ENCODE data around the gene DHX8. TPM values are rescaled to one million over a fixed set of nuclear protein-coding genes. Genes with fewer than 3 reads are reported as not detected.
A peak's percentile ranks its signal among the peaks of the same experiment; 100 is the strongest.

DHX8 gene
- total and polyA plus RNA-seq, 2 of the 8 experiments (the other 6 are each of a cell fraction or from before 2014, with no cell fraction given) = 30.5 to 59.4 TPM

GRCh38 chr17:43545383-43545632 is 61.5 kb downstream of the DHX8 start:
- peak overlapping the region; percentile 31 for H4K8ac ChIP-seq (ENCODE audit: extremely low read depth, insufficient read depth, low read length)
- no peak overlapping the region for H2AK5ac ChIP-seq (ENCODE audit: low read depth, low read length)
- peaks cover 2 to 3% of the 10 kb centered on the region in 2 experiments for H4K20me1 ChIP-seq (replicated peaks in 1 of 2; ENCODE audit: control insufficient read depth in 1 of 2, insufficient read depth in 2 of 2, low read length in 2 of 2)
- POLR2A ChIA-PET (ENCODE audit: partially characterized antibody) = interaction anchor here (0.7 to 12.8 kb wide), 6 partner anchors 9 to 100 kb away, joined by 3 to 345 read pairs (median 8); no protein-coding TSS in a partner anchor
- no peak overlapping the region for H3K14ac ChIP-seq (ENCODE audit: insufficient read length)
- H2BK12ac ChIP-seq (ENCODE audit: low read depth, low read length) = no peak overlapping the region; the same call in 1 of the 2 replicates
- FAIRE-seq = no peak
- no peaks in the 10 kb centered on the region for H3K9me3 ChIP-seq (ENCODE audit: insufficient read depth in 2 of 2, low read depth in 1 of 2, low read length in 1 of 2)
- H3K4ac ChIP-seq (replicated peaks; ENCODE audit: insufficient read length, low read depth, low read length) = no peak overlapping the region
- H3K4me1 ChIP-seq (replicated peaks in 1 of 4; ENCODE audit: control insufficient read depth in 3 of 4, insufficient read depth in 4 of 4, low read length in 3 of 4) = peaks cover 31 to 46% (median 40%) of the 10 kb centered on the region in 4 experiments
- H3K9ac ChIP-seq (replicated peaks in 1 of 4; ENCODE audit: extremely low read depth in 1 of 4, low read depth in 3 of 4, low read length in 3 of 4) = peak overlapping the region in 3 of 4 experiments; percentile 25 to 73 (median 67); a peak in 4 of 7 replicates
- H3K27ac ChIP-seq (ENCODE audit: low read depth, low read length) = no peak overlapping the region; the same call in 1 of the 2 replicates
- no peak overlapping the region for H2BK120ac ChIP-seq (replicated peaks; ENCODE audit: low read depth, low read length)
- H4K5ac ChIP-seq (ENCODE audit: insufficient read length, low read depth, low read length) = no peak overlapping the region
- 2% methylated on average over 8 of the region's 21 CpGs; no CpG with 5 or more reads in 1 of the 2 experiments for WGBS, 2 experiments (ENCODE audit: extremely low coverage in 1 of 2, insufficient coverage in 1 of 2, insufficient read length in 1 of 2, insufficient replicate concordance in 2 of 2, low coverage in 1 of 2, low lambda C conversion rate in 2 of 2, missing lambda C conversion rate in 1 of 2)
- H3K27me3 ChIP-seq (replicated peaks in 1 of 4; ENCODE audit: control insufficient read depth in 3 of 4, extremely low read depth in 1 of 4, insufficient read depth in 3 of 4, low read length in 3 of 4) = peaks cover 0 to 12% (median 7%) of the 10 kb centered on the region in 4 experiments; a peak in 5 of 7 replicates
- H3K18ac ChIP-seq (ENCODE audit: extremely low read depth, low read length) = peak overlapping the region; percentile 12; the same call in 1 of the 2 replicates
- peaks cover 17 to 44% of the 10 kb centered on the region in 2 experiments; a peak in 3 of 4 replicates for H3K79me2 ChIP-seq (ENCODE audit: control insufficient read depth in 1 of 2, insufficient read depth in 2 of 2, low read length in 2 of 2)
- H3K4me2 ChIP-seq (ENCODE audit: insufficient read depth in 1 of 2, low read depth in 2 of 2, low read length in 2 of 2) = peak overlapping the region; percentile 78 to 88
- H2BK5ac ChIP-seq (ENCODE audit: low read depth, low read length) = peak overlapping the region; percentile 95; the same call in 1 of the 2 replicates
- H4K91ac ChIP-seq (replicated peaks; ENCODE audit: insufficient read length, low read length) = no peak overlapping the region
- CTCF ChIA-PET (ENCODE audit: partially characterized antibody) = interaction anchor here (1.0 kb wide), 1 partner anchor 14 kb away, joined by 5 read pairs; no protein-coding TSS in a partner anchor
- peak overlapping the region; percentile 56 to 71 (median 64) for H3K4me3 ChIP-seq (ENCODE audit: extremely low read depth in 1 of 4, insufficient read depth in 2 of 4, low read depth in 3 of 4, low read length in 4 of 4)
- H3K23ac ChIP-seq (ENCODE audit: insufficient read length) = no peak overlapping the region
- H2BK20ac ChIP-seq (ENCODE audit: low read length) = no peak overlapping the region
- no peak for TF ChIP-seq KDM4A (IDR thresholded peaks at IDR 0.05; ENCODE audit: low read depth, low read length, severe bottlenecking)
- no peak for TF ChIP-seq CHD1 (IDR thresholded peaks at IDR 0.05; ENCODE audit: low read depth, low read length)
- H2BK15ac ChIP-seq (ENCODE audit: low read length) = no peak overlapping the region
- H3K56ac ChIP-seq (replicated peaks; ENCODE audit: insufficient read length, low read depth, low read length) = peak overlapping the region; percentile 62
- H3K79me1 ChIP-seq (ENCODE audit: low read depth, low read length) = peaks cover 11% of the 10 kb centered on the region
- H2AFZ ChIP-seq (ENCODE audit: low read length) = no peak overlapping the region
- no peaks in the 10 kb centered on the region for H3K36me3 ChIP-seq (ENCODE audit: control insufficient read depth in 2 of 4, insufficient read depth in 4 of 4, low read length in 3 of 4)
- H3K23me2 ChIP-seq (ENCODE audit: low read depth, low read length) = peaks cover 19% of the 10 kb centered on the region
- DNase-seq (ENCODE audit: low read depth in 1 of 2, low spot score in 2 of 2) = peak in 1 of 2 experiments; percentile 86

Data from H1 (cell line).